Eye (tissue), 1 donor: ENCODE results near the gene EPB41.
"Not testable (repeated sequence)": the region's sequence is repeated elsewhere in the genome, so short reads cannot be mapped to it uniquely, and the experiment has no call there.

Source experiments
- DNase-seq: peaks from one replicate; pipeline ENCODE4 v3.0.0-alpha.2; 2015

The EPB41 gene

DNA sequence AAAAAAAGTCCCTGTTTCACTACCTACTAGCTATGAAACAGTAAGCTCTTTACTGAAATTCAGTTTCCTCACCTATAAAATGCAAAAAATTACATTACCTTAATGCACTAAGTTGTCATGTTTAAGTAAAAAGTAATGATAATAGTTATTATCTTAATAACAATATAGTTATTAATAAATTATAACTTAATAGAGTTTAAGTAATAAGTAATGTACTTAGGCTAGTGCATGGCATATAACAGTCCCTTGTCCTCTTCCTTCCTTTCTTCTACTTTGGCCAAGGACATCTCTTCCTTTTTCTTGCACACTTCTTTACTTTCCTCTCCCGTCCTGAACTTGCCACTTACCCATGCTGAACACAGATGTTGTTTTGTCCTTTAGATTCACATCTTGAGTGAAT lies 200.3 kb downstream of the EPB41 start:
- no peak for DNase-seq

DNA sequence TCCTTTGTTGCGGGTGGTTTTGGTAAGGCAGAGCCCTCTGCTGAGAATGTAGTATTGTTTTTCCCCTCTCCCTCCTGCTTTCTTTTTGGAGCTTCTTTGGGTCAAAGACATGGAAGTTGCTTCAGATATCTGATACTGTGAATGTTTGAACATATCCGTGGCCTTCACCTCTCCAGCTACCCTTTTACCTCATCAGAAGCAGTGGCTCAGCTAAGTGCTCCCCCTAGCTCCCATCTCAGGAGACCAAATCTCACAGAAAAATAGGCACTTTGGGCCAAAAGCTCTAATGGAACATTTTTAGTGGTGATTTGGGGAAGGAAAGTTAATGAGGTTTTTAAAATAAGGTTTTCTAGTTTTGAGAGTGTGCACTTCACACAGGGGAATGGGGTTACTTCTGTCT lies 203.0 kb downstream of the EPB41 start:
- DNase-seq: no peak

DNA sequence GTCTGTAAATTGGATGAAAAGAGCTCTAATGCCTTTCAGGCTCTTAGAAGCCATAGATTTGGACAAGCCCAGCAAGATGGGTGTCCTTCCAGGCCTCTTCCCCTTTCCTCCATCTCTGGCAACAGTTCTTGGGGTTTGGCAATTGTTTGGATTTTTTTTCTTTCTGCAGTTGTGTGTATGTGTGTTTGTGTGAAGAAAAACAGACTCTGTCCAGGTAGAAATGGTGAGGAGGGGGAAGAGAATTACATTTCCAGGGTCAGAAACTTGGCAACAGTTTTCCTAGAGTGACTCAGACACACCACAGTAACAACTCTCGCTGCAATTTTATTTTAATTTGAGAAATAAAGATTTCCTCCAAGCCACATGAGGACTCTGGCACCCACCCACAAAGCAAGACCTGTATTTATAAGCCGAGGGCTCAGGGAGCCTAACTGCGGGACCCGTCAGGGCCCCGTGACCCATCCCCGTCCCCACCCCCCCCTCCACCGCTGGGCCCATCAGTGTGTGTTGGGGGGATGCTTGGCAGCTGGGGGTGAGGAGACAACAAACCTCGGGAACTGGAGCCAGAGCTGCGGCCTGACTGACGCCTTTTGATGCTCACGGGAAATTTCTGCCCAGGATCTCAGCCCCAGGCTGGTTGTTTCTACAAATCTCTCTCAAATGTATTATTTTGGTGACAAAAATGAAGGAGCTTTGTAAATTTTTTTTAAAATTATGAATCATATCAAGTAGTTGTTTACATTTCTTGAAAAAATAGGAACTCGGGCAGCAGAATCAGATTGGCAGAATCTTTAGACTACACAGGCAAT lies 205.0 kb downstream of the EPB41 start:
- no peak for DNase-seq

DNA sequence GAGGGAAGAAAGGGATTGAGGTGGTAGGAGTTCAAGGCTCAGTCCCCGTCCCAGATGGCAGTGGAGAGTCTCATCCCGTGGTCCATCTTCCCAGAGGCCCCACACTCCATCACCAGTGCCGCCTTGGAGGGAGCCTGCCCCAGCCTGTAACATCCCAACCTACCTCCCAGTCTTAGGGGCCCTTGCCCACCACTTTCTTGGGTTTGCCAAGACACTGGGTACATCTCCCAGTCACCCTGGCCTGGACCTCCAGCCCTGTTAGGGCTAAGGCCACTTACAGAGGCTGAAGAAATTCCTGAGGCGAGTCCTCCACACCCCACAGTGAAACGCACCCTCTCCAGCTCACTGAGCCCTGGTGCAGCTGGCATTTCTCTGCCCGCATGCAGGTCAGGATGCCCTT lies 206.0 kb downstream of the EPB41 start:
- DNase-seq: no peak

DNA sequence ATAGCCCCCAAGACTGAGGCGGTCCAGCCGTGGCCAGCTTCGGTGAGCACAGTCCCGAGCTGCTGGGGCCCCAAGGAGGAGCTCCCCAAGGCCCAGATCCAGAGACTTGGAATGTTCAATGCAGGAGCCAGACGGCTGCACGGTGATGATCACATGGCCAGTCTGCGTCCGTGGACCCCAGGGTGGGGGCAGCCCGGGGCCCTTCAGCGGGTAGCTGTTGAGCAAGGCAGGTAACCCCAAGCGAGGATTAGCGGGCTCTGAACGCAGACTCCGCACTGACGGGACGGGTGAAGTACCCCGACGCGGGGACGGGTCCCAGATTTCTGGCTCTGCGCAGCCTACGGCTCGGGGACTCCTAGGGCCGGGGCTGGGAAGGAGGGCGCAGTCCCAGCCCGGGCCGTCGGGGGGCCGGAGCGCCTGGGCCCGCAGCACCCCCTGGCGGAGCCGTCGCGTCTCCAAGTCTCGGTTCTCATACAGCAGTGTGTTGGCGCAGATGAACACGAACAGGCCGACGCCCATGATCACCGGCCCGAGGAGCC lies 206.6 kb downstream of the EPB41 start:
- peak; percentile 79 for DNase-seq

DNA sequence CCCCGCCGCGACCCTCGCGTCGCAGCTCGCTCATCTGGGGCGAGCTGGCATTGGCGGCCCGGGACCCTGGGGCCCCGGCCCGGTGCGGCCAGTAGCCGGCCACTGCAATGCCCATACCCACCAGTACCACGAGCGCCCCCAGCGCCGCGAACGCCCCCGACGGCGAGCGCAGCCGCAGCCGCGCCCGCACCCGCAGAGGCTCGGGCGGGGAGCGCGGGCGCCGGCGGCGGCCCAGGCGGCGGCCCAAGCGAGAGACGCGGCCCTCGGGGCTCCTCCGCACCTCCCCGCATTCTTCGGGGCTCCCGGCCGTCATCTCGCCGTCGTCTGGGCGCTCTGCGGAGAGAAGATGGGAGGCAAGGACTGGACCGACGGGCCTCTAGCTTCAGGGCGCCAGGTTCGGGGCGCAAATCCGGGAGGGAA lies 207.2 kb downstream of the EPB41 start:
- peak; percentile 58 for DNase-seq

DNA sequence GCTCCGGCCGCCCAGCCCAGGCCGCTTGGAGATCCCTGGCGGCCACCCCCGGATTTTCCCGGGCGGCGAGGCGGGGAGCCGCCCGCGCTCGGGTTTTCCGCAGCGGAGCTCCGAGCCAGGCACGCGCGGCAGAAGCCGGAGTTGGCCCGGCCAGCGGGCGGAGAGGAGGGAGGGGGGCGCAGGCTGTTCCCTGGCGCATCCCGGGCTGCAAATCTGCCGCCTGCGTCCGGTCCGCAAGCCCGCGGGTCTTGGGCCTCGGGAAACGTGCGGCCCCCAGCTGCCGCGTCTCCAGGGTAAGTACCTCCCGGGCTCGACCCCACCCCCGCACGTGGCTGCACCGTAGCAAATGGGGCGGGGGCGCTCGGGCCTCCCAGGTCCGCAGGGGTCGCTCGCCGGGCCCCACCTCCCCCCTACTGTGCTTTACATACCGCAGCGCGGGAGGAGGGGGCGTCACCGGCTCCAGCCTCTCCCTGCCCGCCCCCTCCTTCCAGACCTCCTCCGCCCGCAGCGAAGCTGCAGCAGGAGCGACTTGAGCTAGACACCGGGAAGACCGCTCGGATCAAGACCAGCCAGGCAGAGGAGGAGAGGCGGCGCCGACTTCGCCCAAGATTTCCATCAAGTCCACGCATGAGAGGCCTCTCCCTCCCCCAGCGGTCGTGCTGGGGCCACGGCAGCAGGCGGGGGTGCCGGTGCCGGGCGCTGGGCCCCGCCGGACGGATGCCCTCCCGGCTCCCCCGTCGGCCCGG lies 207.7 kb downstream of the EPB41 start:
- peak; percentile 68 for DNase-seq

DNA sequence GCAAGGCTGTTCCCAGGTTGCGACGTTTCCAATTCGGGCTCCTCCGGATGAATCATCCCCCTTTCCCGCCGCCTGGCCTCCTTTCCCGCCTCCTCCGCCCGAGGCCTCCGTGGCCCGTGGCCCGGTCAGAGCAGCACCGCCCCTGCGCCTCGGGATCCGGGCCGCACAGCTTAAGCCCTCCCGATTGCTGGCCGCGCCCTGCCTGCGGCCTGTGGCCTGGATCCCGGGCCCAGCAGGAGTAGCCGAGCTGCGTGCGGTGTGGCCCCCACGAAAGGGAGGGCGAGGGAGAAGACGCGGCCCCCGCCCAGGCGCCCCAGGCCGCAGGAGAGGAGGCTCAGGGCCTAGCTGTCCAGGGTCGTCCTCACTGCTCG lies 208.3 kb downstream of the EPB41 start:
- peak; percentile 77 for DNase-seq

DNA sequence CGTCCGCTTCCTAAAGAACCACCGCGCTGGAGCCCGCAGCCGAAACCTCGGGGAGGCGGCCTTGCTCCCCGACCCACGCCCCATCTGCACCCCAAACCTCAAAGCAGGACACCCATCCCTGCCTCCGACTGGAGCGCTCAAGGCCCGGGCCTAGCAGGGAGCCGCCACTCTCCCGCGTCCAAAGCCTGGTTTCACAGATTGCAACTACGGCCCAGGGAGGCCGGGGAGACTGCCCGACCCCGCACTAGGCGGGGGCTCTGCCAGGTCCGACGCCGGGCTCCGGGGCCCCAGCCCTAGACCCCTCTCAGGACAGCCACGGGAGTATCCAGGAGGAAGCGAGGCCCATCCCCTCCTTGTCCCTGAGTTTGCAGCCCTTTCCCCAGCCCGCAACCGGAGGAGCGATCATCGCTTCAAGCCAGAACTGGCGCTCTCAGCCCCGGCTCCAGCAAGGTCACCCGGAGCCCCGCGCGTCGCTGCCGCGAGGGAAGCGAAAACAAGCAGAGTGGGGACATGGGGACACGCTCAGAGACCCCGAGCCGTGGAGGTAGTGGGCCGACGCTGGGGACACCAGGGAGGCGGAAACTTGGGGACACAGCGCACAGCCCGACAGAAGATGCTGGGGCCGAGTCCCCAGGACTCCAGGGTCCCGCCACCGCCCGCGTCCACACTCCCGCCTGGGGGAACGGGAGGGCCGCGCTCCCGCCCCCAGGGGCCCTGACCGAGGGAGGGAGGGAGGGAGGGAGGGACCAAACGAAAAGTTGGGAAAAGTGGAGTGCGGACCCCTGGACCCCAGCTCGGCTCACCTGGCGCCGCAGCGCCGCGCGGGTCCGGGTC lies 208.9 kb downstream of the EPB41 start:
- peak; percentile 77 for DNase-seq

DNA sequence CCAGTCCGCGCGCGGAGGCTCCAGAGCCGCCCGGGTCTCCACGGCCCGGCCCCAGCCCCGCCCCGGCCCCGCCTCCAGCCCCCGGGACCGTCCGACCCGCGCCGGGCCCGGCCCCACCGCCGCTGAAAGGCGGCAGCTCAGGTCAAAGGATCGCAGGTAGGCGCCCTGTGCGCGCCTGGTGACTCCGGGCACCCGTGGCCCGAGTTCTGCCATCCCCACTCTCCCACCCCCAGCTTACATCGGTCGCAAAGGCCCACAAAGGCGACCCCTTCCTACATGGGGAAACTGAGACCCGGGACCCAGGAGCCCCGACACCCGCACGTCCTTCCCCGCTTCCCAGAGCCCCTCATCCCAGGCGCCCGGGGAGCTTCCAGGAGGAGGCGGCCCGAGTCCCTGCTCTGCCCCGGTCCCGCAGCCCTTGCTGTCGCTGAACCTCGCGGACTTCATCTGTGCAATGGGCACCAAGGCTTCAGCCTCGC lies 209.6 kb downstream of the EPB41 start, which contains the start of gene TMEM200B:
Gene TMEM200B (minus strand): TSS at position 17 of the 479 bp plus-strand sequence. CDS start 2,075 bp downstream, outside the sequence.
- DNase-seq: no peak

DNA sequence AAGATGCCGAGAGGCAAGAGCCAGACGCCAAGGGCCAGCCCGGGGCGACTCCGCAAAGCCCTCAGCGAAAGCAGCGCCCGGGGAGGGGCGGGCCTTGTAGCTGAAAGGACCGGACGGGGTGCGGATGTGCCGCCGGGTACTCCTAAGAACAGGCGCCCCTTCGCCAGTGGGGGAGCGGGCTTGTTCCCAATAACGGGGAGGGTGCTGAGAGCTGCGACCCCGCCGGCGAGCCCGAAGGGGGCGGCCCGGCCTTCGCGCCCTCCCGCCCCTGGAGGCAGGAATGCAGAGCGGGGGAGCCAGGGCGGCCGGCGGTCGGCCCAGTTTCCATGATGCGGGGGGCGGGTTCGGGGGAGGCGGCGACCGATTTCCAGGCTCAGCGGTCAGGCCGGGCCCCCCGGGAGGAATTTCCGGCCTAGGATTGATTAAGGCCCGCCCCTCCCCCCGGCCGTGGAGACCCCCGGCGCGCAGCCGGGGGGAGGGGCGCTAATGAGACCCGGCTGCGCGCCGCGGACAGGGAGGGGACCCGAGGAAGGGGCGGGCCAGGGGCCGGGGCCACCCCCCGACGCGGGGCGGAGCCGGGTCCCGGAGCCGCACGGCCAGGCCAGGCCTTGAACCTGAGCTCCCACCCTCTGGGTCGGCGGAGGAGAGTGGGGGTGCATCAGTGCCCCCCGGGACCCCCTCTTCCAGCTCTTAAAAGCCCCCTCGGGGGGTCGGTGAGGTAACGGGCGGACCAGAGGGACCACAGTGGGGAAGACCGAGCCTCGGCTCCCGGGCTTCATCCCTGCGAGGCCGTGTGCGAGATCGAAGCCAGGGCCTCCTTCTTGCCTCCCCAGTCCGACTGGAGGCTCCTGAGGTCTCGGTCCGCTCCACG lies 210.2 kb downstream of the EPB41 start:
- peak; percentile 89 for DNase-seq

DNA sequence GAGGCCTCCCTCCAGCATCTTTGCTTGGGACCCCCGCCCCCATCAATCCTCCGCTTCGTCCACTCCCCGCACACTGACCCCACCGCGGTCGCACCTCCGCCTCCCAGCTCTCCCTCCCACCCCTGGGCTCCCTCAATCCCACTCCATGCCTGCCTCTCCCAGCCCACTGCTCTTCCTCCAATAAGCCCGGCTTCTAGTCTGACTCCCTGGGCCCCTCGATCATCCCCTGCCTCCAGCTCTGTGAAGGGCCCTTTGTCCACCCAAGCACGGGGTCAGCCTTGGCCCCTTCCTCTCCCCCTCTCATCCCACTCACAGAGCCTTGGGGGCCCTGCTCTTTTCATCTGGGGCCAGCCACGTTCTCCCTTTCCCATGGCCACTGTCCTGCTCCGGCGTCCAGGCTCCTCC lies 210.9 kb downstream of the EPB41 start:
- DNase-seq: no peak

DNA sequence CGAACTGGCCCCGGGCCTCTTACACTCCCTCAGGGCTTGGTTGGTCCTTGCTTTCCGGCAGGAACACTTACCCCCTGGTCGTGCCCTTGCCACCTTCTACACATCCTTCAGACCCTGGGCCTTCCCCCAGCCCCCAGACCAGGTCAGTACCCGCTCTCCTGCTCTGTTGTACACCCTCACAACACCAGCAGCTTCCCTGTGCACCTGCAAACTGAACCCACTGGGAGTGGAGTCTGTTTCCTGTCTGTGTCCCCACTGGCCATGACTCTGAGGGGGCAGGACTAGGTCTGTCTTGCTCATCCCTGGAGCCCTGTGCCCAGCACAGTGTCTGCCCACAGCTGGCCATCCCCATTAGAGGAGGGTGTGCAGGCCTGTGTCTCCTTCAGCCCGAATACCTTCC lies 211.4 kb downstream of the EPB41 start:
- no peak for DNase-seq

DNA sequence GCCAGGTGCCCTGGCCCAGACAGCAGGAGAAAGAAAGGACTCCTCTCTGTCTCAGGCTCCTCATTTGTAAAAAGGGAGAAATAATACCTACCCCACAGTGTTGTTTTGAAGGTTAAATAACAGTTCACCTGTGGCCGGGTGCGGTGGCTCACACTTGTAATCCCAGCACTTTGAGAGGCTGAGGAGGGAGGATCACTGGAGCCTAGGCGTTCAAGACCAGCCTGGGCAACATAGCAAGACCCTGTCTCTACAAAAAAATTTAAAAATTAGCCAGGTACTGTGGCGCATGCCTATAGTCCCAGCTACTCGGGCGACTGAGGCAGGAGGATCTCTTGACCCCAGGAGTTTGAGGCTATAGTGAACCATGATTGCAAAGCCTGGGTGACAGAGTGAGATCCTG lies 211.8 kb downstream of the EPB41 start:
- no peak for DNase-seq

DNA sequence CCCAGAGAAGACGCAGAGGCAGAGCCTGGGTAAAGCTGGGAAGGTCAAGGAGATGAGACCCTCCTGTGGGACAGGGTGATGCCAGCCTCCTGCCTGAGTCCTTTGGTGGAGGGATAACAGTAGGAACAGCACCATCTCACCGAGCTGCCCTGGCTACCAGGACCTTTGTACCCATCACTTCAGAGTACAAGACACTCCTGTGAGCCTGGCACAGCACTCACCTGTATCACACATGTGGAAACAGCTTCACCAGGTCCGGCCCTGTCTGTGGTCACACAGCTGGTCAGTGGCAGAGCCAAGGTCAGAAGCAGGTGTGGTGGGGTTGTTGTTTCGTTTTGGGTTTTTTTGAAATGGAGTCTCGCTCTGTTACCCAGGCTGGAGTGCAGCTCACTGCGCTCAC lies 214.4 kb downstream of the EPB41 start:
- DNase-seq: no peak

DNA sequence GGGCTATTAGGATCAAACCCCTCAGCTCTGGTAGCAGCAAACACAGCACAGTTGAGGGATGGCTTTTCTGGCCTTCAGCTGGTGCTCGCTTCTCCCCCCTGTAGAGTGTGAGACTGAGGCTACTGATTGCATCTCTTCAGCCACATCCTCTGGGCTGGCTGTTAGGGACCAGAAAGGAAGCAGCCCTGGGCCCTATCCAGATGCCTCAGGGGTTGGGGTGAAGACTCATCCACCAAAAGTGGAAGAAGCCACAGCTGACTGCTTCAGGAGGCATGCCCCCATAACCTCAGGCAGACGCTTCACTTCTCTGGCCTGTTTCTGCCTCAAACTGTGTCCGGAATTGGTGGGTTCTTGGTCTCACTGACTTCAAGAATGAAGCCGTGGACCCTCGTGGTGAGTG lies 215.5 kb downstream of the EPB41 start:
- DNase-seq: no peak

DNA sequence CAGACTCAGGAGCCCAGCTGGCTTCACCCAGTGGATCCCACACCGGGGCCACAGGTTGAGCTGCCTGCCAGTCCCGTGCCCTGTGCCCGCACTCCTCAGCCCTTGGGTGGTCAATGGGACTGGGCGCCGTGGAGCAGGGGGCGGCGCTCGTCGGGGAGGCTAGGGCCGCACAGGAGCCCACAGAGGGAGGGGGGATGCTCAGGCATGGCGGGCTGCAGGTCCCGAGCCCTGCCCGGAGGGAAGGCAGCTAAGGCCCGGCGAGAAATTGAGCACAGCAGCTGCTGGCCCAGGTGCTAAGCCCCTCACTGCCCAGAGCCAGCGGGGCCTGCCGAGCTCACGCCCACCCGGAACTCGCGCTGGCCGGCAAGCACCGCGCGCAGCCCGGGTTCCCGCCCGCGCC lies 216.7 kb downstream of the EPB41 start:
- DNase-seq: not testable (repeated sequence)

DNA sequence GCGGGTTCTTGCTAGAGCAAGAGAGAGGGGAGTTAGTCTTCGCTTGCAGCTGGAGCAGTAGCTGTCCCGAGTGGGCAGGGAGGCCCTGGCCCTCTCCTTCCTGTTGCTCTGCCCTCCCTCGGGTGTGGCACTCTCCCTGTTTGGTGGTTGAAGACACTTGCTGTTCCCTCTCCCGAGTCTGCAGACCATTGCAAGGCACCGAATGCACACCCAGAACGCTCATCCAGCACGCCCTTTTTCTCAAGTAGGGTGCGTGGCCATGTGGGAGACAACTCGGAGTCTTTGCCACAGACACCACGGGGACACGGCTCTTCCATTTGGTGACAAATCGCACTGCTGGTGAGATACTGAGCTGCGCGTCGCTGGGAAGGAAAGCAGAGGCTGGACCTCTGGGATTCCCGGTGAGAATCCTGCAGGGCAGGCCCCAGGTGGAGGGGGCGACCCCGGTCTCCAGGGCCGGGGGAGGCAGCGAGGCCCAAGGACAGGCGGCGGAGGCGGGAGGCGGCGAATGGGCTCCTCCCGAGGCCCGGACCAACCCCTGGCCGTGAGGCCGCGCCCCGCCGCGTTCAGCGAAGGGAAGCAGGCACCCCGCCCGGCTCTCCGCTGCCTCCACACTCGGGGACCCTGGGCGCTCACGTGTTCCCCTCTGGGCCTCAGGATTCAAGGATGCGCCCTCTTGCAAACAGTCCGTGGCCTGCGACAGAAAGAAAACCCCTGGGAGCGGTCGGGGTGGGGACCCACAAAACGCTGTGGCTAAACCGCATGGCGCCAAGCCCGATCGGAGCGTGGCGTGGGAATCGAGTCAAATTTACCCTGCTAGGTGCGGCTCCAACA lies 219.7 kb downstream of the EPB41 start:
- DNase-seq: no peak

DNA sequence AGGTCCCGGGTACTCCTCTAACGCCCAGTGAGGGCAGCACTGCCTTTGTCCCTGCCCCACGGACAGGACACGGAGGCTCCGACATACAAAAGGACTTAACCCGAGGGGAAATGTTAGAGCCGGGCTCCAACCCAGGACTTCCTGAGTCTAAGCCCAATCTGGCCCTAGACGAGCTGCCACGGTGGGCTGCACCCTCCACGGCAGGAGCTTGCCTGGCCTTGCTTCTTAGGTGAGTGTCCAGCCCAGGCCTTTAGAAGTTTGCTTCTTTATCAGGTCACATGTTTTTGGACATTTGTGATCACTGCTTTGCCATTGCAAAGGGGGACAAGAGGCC lies 220.3 kb downstream of the EPB41 start:
- no peak for DNase-seq

DNA sequence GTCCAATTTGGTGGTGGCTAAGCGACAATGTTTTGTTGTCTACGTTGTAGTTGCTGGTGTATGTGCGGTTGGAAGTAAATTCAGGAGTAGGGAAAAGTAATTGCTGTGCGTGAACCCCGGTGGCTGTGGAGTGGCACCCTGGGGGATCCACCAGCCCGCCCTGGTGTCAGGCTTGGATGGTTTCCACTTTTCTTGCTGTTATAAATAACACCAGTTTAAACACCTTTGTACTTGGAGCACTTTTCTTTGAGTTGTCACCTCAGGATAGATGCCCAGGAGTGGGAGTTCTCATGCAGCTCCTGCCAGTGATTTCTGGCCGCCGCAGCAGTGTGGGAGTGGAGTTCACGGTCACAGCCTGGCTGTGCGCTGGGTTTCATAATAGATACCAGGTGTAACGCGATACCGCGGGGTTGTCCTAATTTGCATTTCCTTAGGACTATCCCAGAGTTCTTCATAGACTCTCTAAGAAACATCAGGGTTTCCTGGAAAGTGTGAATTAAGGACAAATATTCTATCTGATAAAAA lies 222.1 kb downstream of the EPB41 start:
- DNase-seq: no peak

DNA sequence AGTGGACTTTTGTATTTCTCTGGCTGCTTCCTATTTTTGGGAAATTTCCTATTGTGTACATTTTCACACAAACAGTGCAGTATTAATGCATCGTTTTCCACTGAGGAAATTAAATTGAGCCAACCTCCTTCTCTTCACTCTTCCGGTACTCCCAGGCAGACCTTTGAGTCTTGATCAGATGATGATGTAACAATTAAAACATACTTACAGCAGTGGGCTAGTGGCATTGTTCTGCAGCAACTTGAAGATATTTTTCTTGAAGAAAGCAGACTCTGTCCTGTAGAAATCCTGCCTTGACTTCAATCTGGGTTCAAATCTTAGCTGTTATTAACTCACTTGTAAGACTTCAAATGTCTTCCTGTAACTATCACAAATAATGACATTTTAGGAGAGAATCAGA lies 228.3 kb downstream of the EPB41 start:
- DNase-seq: no peak
